GOT3 (cell line): ENCODE measurements around the gene VEZF1.

Source experiments
- DNase-seq: peaks from one replicate; lab custom pipeline; 2025; ENCODE audit warnings: mixed read lengths; lab: John Stamatoyannopoulos, UW

The VEZF1 gene

GRCh38 chr17:57928928-57929327, 59.1 kb downstream of the VEZF1 start:
- DNase-seq = no peak

GRCh38 chr17:57927048-57927723, 60.9 kb downstream of the VEZF1 start:
- DNase-seq = no peak

- DNase-seq = no peak
Observed at GRCh38 chr17:57926723-57927047, 61.4 kb downstream of the VEZF1 start.

- DNase-seq = no peak
Observed at GRCh38 chr17:57925361-57925990, 62.6 kb downstream of the VEZF1 start.

- no peak for DNase-seq
Observed at GRCh38 chr17:57924677-57925076, 63.4 kb downstream of the VEZF1 start.
